Measurements from ENCODE around the gene BRD9.

DNA sequence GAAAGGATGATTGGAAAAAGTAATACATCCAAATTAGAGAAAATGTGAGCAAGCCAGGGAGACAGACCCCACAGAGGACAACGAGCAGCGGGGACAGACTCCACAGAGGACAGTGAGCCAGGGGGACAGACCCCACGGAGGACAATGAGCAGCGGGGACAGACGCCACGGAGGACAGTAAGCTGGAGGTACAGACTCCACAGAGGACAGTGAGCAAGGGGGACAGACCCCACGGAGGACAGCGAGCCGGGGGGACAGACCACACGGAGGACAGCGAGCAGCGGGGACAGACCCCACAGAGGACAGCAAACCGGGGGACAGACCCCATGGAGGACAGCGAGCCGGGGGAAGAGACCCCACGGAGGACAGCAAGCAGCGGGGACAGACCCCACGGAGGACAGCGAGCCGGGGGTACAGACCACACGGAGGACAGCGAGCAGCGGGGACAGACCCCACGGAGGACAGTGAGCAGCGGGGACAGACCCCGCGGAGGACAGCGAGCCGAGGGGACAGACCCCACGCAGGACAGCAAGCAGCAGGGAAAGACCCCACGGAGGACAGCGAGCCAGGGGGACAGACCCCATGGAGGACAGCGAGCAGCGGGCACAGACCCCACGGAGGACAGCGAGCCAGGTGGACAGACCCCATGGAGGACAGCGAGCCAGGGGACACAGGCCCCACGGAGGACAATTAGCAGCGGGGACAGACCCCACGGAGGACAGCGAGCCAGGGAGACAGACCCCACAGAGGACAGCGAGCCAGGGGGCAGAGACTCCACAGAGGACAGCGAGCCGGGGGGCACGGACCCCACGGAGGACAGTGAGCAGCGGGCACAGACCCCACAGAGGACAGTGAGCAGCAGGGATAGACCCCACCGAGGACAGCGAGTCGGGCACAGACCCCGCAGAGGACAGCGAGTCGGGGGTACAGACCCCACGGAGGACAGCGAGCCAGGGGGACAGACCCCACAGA, 39.9 kb downstream of the BRD9 start:
- no peak for TF ChIP-seq POLR2A (IDR thresholded peaks at IDR 0.05)
- TF ChIP-seq, protein P1, sequence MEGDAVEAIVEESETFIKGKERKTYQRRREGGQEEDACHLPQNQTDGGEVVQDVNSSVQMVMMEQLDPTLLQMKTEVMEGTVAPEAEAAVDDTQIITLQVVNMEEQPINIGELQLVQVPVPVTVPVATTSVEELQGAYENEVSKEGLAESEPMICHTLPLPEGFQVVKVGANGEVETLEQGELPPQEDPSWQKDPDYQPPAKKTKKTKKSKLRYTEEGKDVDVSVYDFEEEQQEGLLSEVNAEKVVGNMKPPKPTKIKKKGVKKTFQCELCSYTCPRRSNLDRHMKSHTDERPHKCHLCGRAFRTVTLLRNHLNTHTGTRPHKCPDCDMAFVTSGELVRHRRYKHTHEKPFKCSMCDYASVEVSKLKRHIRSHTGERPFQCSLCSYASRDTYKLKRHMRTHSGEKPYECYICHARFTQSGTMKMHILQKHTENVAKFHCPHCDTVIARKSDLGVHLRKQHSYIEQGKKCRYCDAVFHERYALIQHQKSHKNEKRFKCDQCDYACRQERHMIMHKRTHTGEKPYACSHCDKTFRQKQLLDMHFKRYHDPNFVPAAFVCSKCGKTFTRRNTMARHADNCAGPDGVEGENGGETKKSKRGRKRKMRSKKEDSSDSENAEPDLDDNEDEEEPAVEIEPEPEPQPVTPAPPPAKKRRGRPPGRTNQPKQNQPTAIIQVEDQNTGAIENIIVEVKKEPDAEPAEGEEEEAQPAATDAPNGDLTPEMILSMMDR (IDR thresholded peaks at IDR 0.05), result no peak

Measured in thyroid gland (tissue), 4 donors.